GM19397 (cell line): ENCODE results near the gene RFXAP.
A peak's percentile ranks its signal among the peaks of the same experiment; 100 is the strongest.
"Not testable (repeated sequence)": the region's sequence is repeated elsewhere in the genome, so short reads cannot be mapped to it uniquely, and the experiment has no call there.

Experiments
- ATAC-seq: cut with Tn5 transposase; IDR thresholded peaks from one replicate; pipeline ENCODE4 v1.9.1; 2021; ENCODE audit warnings: mild to moderate bottlenecking, moderate library complexity; ENCODE audit not compliant: unreplicated experiment

The RFXAP gene, protein sequence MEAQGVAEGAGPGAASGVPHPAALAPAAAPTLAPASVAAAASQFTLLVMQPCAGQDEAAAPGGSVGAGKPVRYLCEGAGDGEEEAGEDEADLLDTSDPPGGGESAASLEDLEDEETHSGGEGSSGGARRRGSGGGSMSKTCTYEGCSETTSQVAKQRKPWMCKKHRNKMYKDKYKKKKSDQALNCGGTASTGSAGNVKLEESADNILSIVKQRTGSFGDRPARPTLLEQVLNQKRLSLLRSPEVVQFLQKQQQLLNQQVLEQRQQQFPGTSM

DNA sequence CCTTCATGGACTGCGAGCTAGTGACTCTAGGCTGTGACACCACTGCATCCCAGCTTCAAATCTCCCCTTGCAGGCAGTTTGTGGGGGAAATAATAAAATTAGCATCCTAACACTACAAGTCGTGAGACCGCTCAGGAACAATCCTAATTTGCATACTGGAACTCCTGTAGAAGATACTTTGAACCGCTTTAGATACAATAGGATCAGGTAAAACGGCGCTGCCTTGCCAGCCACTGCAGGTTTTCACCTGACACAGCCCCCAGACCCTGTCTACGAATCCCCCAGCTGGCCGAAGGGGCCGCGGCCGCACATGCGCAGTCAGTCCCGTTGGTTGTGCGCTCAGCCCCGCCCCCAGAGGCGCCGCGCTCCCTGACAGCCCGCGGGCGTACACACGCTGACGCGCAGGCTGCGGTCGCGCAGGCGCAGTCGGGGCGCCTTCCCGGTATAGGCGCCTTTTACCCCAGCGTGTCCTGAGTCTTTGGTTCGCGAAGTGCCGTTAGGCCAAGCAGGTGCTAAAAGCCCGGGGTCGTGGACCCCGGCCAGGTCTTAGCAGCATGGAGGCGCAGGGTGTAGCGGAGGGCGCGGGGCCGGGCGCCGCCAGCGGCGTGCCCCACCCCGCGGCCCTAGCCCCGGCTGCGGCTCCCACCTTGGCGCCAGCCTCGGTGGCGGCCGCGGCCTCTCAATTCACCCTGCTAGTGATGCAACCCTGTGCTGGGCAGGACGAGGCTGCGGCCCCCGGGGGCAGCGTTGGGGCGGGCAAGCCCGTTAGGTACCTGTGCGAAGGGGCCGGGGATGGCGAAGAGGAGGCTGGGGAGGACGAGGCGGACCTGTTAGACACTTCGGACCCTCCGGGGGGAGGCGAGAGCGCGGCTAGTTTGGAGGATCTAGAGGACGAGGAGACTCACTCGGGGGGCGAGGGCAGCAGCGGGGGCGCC lies at the start of gene RFXAP:
RFXAP (plus strand) TSS at position 419 of the 935 bp plus-strand sequence; CDS start at position 555, 136 bp downstream.
- ATAC-seq, result peak; percentile 95

DNA sequence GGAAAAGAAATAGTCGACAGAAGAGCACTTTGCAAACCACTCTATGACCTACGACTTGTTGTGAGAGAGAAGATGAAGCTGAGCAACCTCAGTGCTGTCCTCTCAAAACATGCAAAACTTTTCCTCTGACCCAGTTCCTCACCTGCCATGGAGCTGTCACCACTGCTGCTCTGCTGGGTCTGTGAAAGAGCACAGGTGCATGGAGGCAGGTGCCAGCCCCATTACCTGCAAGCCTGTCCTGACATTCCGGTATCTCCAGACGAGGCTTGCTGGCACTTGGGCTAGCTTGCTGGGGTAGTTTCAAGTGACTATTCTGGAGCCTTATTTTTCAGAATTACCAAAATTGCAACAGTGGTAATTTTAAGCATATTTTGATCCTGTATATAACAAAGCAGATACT lies 49.5 kb upstream of the RFXAP start:
- ATAC-seq, result no peak

DNA sequence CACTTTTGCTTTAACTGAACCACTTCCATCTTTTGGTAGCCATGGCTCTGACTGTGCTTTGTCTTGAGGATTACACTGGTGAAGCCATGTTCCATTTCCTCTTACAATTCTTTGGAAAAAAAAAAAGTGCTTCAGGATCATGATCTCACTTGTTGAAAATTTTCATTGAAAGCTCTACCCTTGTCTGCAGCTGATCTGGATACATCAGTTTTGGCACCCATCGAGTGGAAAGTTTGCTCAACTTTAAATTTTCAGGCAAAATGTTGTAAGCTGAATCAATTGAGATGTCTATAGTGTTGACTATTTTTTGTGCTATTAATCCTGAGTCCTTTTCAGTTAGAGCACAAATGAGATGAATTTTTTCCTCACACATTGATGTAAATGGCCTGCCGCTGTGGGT lies 48.3 kb upstream of the RFXAP start:
- no peak for ATAC-seq

DNA sequence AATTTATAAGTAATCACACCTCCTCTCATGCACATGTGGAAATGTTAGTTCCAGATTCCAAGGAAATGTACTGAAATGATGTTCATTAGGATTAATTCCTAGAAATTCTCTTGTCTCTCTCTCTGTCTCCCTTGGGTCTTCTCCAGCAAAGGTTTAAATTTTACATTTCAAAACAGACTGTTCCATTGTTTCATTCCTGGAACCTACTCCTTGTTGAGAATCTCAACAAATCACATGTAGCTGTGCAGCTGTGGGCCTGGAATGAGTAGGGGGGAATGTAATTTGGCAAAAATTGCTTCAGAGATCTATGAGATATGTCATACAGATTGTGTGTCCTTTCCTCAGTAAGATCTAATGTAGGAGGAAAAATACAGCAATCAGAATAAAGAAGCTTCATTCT lies 46.2 kb upstream of the RFXAP start:
- no peak for ATAC-seq

DNA sequence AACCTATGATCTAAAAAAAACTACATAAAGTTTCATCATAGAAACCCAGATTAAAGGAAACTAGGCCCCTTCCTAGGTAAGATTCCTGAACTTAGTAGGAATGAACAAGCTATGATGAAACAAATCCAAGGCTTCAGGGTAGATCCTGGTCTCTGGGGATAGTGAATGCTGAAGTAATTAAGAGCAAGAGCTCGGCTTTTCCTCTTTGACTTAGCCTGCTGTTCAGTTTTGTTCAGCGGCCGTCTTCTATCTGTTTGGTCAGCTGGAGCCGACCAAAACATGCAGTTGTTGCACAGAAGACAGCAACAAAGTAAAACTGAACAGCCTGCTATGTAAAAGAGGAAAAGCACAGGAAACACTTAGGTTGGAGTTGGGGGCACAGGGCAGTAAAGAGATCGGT lies 44.1 kb upstream of the RFXAP start:
- no peak for ATAC-seq

DNA sequence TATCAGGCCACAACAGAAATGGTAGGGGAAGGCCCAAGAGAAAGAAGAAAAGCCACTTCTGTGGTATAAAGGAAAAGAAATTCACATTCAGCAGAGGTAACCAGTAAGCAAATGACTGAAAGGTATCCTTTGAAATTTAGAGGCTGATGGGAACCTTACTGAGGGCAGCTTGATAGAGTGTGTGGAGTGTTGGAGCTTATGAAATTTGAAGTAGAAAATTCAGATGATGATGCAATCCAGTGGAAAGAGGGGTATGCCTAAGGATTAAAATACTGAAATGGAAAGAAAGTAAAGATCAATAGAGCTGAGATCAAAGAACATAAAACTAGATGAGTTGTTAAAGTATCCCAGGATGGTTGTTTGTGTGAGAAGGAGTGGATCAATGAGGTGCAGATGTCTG lies 42.8 kb upstream of the RFXAP start:
- ATAC-seq, result no peak

DNA sequence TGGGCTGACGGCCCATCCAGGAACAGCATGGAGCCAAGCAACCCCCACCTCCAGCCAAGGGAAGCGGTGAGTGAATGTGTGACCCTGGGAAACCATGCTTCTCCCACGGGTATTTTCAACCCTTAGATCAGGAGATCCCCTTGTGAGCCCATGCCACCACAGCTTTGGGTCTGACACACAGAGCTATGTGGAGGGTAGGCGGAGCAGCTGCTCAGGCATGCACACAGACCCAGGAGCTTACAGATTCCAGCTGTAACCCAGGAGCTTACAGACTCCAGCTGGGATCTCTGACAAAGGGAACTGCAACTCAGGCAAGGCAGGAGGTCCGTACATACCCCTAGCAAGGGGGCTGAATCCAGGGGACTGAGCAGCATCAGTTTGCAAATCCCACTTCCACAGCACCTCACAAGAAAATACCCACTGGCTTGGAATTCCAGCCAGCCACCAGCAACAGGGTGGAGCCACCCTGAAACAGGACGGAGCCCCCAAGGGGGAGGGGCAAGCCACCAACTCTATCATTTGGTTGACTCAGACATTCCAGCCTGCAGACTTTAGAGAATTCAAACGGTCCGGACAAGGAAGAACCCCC lies 40.8 kb upstream of the RFXAP start:
- no peak for ATAC-seq

DNA sequence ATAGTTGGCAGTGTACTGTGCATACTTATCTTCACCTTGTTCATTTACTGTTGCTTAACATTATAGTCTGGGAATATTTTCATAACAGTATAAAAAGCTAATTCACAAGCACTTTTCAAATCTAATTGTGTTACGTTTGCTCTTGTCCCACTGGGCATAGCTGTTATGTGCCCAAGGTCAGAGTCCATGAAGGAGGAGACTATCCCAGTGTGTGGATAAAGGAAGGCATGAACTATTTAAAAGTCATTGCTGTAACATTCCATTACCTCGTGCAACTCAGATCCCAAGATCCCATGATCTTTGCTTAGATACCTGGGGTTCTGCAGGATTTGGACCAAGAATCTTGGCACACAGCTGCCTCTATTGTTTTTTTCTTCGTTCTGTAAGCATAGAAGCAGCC lies 35.1 kb upstream of the RFXAP start:
- ATAC-seq, result no peak

DNA sequence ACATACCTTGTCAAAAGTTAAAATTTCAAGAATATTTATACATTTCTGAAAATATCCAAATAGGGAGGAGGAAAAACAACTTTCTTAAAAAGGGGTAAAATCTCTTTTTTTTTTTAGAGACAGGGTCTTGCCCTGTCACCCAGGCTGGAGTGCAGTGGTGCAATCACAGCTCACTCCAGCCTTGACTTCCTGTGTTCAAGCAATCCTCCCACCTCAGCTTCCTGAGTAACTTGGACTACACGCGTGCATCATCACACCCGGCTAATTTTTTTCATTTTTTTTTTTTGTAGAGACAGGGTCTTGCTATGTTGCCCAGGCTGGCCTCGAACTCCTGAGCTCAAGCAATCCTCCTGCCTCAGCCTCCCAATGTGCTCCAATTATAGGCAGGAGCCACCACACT lies 32.8 kb upstream of the RFXAP start:
- not testable (repeated sequence) for ATAC-seq

DNA sequence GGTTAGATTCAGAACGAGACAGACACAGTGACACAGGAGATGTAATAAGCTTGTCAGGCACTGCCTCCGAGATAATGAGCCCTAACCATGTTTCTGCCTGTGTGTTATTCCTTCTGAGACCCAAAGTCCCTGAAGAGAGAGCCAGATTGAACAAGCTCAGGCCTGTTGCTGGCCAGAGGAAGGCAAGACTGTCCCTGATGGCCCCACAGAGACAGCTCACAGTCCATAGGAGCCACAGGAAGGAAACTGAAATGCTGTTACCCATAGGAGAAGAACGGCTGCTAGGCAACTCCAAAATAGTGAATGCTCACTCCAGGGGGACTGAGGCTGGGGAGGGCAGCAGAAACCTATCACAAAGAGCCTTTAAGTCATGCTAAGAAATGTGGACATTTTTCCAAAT lies 31.8 kb upstream of the RFXAP start:
- ATAC-seq, result no peak

DNA sequence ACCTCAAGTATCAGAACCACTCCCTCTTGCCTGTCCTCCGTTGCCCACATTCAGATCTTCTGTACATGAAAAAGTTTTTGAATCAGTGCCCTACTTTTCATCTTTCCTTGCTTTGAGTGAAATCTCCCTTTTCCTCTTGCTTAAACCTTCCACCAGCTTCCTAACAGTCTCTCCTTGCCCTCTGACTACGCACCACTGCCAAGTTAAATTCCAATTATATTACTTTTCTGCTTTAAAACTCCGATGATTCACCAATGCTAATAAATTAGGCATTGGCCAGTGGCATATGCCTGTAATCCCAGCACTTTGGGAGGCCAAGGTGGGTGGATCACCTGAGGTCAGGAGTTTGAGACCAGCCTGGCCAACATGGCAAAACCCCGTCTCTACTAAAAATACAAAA lies 30.7 kb upstream of the RFXAP start:
- ATAC-seq, result no peak

DNA sequence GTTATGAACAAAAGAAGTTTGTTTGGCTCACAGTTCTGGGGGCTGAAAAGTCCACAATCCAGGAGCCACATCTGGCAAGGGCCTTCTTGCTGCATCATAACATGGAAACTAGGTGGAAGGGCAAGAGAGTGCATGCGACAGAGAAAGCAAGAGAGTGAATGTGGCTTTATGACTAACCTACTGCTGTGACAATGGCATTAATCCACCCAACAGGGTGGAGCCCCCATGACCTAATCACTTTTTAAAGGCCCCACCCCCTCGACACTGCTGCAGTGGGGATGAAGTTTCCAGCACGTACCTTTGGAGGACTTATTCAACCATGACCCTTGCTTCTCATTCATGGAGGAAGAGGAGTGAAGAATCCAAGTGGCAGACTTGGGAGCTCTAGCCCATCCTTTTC lies 30.0 kb upstream of the RFXAP start:
- ATAC-seq, result no peak

DNA sequence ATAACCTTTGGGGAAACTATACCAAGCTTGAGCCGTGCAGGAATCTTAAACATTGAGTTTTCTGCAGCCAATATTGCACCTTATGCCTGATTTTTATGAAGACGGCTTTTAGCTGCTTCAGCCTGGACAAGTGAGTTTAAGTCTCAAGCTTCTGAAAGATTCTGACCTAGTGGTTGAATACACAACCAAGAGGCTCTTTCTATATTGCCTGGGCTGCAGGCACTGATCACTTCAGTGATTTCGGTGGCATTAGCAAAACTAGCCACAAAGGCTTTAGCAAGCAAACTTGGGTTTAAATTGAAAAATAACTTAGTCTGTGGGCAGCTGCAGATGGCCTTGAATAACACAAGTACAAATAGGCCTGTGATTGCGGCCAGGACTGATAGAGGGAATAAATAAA lies 29.3 kb upstream of the RFXAP start:
- no peak for ATAC-seq

DNA sequence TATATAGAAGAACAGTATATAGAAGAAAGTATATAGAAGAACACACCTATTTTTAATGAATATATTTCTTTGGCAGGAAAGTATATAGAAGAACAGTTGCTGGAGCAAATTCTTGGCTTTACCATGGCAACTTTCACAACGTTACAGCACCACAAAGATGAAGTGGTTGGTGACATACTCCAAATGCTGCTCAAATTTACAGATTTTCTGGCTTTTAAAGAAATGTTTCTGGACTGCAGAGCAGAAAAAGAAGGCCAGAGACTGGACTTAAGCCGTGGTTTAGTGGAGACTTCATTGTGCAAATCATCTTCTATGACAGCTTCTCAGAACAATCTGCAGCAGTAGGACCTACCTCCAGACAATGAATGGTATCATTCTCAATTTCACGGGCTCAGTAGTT lies 24.3 kb upstream of the RFXAP start:
- ATAC-seq, result no peak

DNA sequence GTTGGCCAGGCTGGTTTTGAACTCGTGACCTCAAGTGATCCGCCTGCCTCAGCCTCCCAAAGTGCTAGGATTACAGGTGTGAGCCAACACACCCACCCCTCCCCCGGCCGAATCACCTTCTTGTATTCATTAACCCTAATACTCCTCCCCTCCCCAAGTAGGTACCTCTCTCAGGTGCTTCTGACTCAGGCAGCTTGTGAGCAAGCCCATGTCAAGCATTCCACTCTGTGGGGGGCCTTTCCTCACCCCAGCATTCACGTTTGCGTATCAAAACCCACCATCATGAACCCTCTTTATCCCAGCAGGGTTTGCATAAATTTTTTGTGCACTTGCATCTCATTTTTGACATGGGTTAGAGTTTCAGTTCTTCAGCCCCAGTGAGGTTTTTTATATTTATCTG lies 23.6 kb upstream of the RFXAP start:
- no peak for ATAC-seq

DNA sequence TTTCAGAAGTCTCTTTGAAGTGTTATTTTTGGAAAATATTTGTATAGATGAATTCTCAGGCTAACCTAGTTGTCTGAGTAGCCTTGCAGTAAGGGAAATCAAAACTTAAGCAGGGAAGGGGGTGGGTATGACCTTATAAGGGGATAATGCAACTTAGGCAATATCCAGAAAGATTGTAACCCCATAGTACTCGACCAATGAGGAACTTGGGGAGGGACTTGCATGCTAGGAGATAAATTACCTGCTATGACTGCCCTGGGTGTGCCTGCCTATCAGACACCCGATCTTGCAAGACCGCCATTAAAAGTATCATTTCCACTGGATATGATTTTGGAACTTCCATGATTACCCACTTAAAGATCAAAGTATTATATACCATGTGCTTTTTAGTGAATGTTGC lies 23.0 kb upstream of the RFXAP start:
- ATAC-seq, result no peak

DNA sequence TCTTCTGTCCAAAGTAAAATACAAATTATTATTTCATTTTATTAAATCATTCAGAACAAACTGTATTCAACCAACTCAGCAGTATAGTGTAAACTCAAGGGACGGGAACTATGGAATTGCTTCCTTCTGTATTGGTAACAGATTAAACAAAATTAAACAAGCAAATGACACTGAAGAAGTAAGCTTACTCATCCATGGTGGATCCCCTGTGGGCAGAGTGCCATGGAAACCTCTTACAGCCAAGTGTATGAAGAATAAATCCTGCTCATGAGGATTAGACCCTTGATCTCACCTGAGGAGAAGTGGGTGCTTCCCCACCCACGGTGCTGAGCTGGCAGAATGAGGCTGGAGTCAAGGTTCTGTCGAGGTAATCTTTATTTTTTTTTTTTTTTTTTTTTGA lies 18.0 kb upstream of the RFXAP start:
- no peak for ATAC-seq

DNA sequence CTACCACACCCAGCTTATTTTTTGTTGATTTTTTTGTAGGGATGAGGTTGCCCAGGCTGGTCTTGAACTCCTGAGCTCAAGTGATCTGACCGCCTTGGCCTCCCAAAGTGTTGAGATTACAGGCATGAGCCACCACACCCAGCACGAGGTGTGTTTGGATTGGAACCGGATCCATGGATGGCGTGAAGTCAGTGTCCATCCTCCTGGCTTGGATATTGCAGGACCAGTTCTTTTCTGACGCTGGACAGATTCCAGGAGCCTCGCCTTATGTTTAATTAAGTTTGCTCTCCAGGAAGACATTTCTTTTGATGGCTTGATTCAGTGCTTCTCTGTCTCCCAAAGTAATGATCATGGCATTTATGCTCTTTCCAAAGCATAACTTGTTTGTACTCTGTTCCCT lies 14.4 kb upstream of the RFXAP start:
- ATAC-seq, result no peak

DNA sequence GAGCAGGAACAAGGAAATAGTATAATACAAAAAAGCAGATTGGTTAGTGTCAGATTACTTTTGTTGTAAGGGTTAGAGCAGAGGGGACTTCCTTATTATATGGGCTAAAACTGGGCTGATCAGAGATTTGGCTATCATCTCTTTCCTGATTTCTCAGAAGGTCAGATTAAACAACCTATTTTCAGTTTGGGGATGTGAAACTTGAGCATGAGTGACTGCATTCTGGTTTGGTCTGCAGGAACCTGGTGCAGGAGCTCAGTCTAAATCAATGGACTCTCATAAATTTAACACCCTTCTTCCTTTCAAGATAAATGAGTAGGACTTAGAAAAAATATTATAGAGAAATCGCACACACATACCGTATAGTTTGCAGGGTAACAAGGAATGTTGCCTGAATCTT lies 12.9 kb upstream of the RFXAP start:
- no peak for ATAC-seq

DNA sequence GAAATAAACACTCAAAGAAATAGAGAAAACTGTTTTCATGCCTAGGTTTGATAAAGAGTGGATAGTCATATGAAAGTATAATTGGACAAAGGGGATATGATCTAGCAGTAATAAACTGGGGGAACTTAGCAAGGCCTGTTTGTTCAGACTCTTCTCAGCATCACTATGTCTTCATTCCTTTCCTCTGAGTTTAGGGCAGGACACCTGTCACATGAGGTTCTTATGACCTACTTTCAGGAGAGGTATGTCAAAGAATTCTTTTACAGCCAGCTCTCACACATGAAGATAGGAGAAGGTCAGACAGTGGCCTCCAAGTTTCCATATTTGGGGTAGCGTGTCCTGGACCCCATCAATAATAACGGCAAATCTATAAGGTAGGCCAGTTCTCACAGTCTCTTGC lies 11.4 kb upstream of the RFXAP start:
- ATAC-seq, result no peak

DNA sequence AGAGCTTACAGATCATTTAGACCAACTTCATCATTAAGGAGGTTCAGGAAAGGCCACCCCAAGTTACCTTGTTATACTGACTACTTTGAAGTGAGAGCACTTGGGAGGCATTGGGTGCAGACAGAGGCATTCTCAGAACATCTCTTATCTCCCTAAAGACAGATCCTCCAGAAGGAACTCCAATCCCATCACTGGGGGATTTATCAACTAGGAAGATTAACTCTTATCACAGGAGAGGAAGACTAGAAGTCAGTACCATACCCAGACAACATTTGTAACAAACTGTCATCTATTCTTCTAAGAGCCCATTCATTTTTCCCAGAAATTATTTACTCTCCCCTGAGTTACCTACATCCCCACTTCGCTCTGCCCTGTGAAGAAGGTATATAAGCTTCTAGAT lies 5.8 kb upstream of the RFXAP start:
- ATAC-seq, result no peak

DNA sequence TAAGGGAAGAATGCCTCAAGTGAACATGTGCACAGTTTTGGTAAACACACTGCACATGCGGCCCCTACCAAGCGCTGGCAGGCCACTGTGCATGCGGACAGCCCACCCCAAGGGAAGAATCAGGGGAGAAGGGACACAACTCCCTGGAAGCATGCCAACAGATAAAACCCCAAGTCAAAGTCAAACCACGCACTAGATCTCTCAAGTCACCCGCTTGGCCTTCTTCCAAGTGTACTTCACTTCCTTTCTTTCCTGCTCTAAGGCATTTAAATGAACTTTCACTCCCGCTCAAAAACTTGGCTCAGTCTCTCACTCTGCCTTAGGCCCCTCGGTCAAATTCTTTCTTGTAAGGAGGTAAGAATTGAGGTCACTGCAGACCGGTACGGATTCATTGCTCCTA lies 4.6 kb upstream of the RFXAP start:
- no peak for ATAC-seq
